Mammary epithelial cell (primary cell): ENCODE results near the gene UBE2L3.

Source experiments
- EZH2 ChIP-seq: IDR thresholded peaks from 2 replicates; pipeline ENCODE4 v1.6.1; 2012; ENCODE audit warnings: low read length, inconsistent platforms, borderline replicate concordance
- TF ChIP-seq, protein P1 (sequence below), 2 donors: IDR thresholded peaks in 1 of 2; conservative IDR thresholded peaks in 1 of 2; 2 replicates each; pipeline ENCODE4 v1.5.1; 2011 to 2012; ENCODE audit warnings: inconsistent platforms in 2 of 2, low read length in 2 of 2, mild to moderate bottlenecking in 2 of 2, control low read depth in 1 of 2, low read depth in 1 of 2; ENCODE audit not compliant: insufficient read depth in 1 of 2; ENCODE audit errors: extremely low read depth in 1 of 2

DNA sequence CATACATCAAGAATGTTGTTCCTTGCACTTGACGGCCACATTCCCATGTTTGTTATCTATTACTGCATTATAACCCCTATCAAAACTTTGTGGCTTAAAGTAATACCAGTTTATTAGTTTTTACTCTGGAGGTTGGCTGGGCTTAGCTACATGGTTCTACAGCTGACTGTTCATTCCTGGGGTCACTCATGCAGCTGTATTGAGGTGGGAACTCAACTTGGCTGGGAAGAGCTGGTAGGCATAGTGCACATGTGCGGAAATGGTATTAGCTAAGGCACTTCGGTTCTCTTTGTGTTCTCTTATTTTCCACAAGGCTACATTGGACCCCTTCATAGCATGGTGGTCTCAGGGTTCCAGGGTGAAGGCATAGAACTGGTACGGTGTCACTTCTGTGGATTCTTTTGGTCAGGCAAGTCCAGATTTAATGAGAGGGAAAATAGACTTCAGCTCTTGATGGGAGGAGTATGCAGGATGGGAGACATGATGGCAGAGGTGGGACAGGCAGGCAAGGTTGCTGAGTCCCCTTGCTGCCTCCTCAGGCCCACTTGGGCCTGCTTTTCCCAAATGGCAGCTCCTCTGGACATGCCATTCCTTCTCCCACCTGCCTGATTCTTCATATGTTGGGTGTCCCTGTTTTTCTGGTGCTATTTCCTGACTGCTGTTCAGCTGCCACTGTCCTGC is 46.2 kb downstream of the UBE2L3 start:
- TF ChIP-seq, protein P1, sequence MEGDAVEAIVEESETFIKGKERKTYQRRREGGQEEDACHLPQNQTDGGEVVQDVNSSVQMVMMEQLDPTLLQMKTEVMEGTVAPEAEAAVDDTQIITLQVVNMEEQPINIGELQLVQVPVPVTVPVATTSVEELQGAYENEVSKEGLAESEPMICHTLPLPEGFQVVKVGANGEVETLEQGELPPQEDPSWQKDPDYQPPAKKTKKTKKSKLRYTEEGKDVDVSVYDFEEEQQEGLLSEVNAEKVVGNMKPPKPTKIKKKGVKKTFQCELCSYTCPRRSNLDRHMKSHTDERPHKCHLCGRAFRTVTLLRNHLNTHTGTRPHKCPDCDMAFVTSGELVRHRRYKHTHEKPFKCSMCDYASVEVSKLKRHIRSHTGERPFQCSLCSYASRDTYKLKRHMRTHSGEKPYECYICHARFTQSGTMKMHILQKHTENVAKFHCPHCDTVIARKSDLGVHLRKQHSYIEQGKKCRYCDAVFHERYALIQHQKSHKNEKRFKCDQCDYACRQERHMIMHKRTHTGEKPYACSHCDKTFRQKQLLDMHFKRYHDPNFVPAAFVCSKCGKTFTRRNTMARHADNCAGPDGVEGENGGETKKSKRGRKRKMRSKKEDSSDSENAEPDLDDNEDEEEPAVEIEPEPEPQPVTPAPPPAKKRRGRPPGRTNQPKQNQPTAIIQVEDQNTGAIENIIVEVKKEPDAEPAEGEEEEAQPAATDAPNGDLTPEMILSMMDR (conservative IDR thresholded peaks at IDR 0.05 in 1 of 2, IDR thresholded peaks at IDR 0.05 in 1 of 2; ENCODE audit: extremely low read depth in 1 of 2, insufficient read depth in 1 of 2, low read depth in 1 of 2, low read length in 2 of 2): no peak
- no peak for TF ChIP-seq EZH2
